ENCODE data around the gene GNG12. TPM values are rescaled to one million over a fixed set of nuclear protein-coding genes. Genes with fewer than 3 reads are reported as not detected.

GNG12 gene
- 0.05 TPM in 1 of 2 replicates, not detected in the other for total RNA-seq

- intact Hi-C loops (cut with micrococcal nuclease) = no loop called here
Measured at GRCh38 chr1:67832737-67833601, at the start of gene GNG12. Gene GNG12 (minus strand): TSS chr1:67833467. CDS start chr1:67707686, 125,781 bp downstream.

GRCh38 chr1:67882196-67882958, 49.1 kb upstream of the GNG12 start:
- intact Hi-C loops (cut with micrococcal nuclease) = no loop called here

- intact Hi-C loops (cut with micrococcal nuclease) = no loop called here
Measured at GRCh38 chr1:67880056-67880601, 46.9 kb upstream of the GNG12 start.

GRCh38 chr1:67879485-67879884, 46.2 kb upstream of the GNG12 start:
- intact Hi-C loops (cut with micrococcal nuclease) = no loop called here

- intact Hi-C loops (cut with micrococcal nuclease) = no loop called here
Measured at GRCh38 chr1:67874501-67875111, 41.3 kb upstream of the GNG12 start.

- intact Hi-C loops (cut with micrococcal nuclease) = no loop called here
Measured at GRCh38 chr1:67869233-67869632, 36.0 kb upstream of the GNG12 start.

- intact Hi-C loops (cut with micrococcal nuclease) = no loop called here
Measured at GRCh38 chr1:67863637-67864036, 30.4 kb upstream of the GNG12 start.

- intact Hi-C loops (cut with micrococcal nuclease) = no loop called here
Measured at GRCh38 chr1:67862685-67863084, 29.4 kb upstream of the GNG12 start.

GRCh38 chr1:67861856-67862516, 28.7 kb upstream of the GNG12 start:
- intact Hi-C loops (cut with micrococcal nuclease) = no loop called here

- intact Hi-C loops (cut with micrococcal nuclease) = no loop called here
Measured at GRCh38 chr1:67860776-67861175, 27.5 kb upstream of the GNG12 start.

- intact Hi-C loops (cut with micrococcal nuclease) = loop anchor here (10.0 kb wide), 1 partner anchor 1878 kb away; no protein-coding TSS in a partner anchor
Measured at GRCh38 chr1:67856921-67857320, 23.7 kb upstream of the GNG12 start.

GRCh38 chr1:67855961-67856360, 22.7 kb upstream of the GNG12 start:
- intact Hi-C loops (cut with micrococcal nuclease) = loop anchor here (10.0 kb wide), 1 partner anchor 1879 kb away; no protein-coding TSS in a partner anchor

GRCh38 chr1:67855444-67855843, 22.2 kb upstream of the GNG12 start:
- intact Hi-C loops (cut with micrococcal nuclease) = loop anchor here (10.0 kb wide), 1 partner anchor 1879 kb away; no protein-coding TSS in a partner anchor

GRCh38 chr1:67853704-67854103, 20.4 kb upstream of the GNG12 start:
- intact Hi-C loops (cut with micrococcal nuclease) = loop anchor here (5.0 to 10.0 kb wide), 2 partner anchors 264 to 1881 kb away; no protein-coding TSS in a partner anchor

GRCh38 chr1:67851800-67852199, 18.5 kb upstream of the GNG12 start:
- intact Hi-C loops (cut with micrococcal nuclease) = loop anchor here (2.0 to 10.0 kb wide), 3 partner anchors 266 to 1883 kb away; no protein-coding TSS in a partner anchor

- intact Hi-C loops (cut with micrococcal nuclease) = loop anchor here (2.0 to 10.0 kb wide), 3 partner anchors 267 to 1884 kb away; no protein-coding TSS in a partner anchor
Measured at GRCh38 chr1:67850611-67851075, 17.4 kb upstream of the GNG12 start.

- intact Hi-C loops (cut with micrococcal nuclease) = loop anchor here (2.0 to 10.0 kb wide), 3 partner anchors 267 to 1885 kb away; no protein-coding TSS in a partner anchor
Measured at GRCh38 chr1:67850151-67850551, 16.9 kb upstream of the GNG12 start.

- intact Hi-C loops (cut with micrococcal nuclease) = no loop called here
Measured at GRCh38 chr1:67847466-67847865, 14.2 kb upstream of the GNG12 start.

- intact Hi-C loops (cut with micrococcal nuclease) = no loop called here
Measured at GRCh38 chr1:67846538-67846937, 13.3 kb upstream of the GNG12 start.

- intact Hi-C loops (cut with micrococcal nuclease) = no loop called here
Measured at GRCh38 chr1:67844988-67845387, 11.7 kb upstream of the GNG12 start.

All from T-helper 2 cell treated with Interferon-gamma antibody and Interleukin-4, amounts not matched to agents 100 ng/mL and 5 ng/mL, for 36 hours (primary cell).